CD14-positive monocyte (primary cell): ENCODE measurements around the gene MGAT4A. TPM values are rescaled to one million over a fixed set of nuclear protein-coding genes. Genes with fewer than 3 reads are reported as not detected.

Experiments used
- DNase-seq, 3 donors: peaks; one replicate each; pipeline ENCODE4 v3.0.0-alpha.2; 2011 to 2022
- H2AFZ ChIP-seq: 2 replicates; pipeline ENCODE4 v1.6.0; 2012; ENCODE audit warnings: mild to moderate bottlenecking, low read depth, low read length, inconsistent platforms; ENCODE audit not compliant: insufficient read depth, poor library complexity, severe bottlenecking
- H3K27ac ChIP-seq, 2 donors: 1 replicate in 1 of 2; 2 replicates in 1 of 2; pipeline ENCODE4 v1.5.1; 2012 to 2013; ENCODE audit warnings: low read length in 2 of 2, control low read depth in 1 of 2, inconsistent platforms in 1 of 2, low read depth in 1 of 2, mild to moderate bottlenecking in 1 of 2
- H3K27me3 ChIP-seq, 2 donors: one replicate each; pipeline versions ENCODE4 v1.6.0 to v1.6.1; 2011 to 2013; ENCODE audit warnings: low read length in 2 of 2; ENCODE audit not compliant: control insufficient read depth in 2 of 2, insufficient read depth in 2 of 2
- H3K36me3 ChIP-seq, 2 donors: replicated peaks in 1 of 2; 1 replicate in 1 of 2; 2 replicates in 1 of 2; pipeline versions ENCODE4 v1.5.1 to v1.6.1; 2012 to 2013; ENCODE audit warnings: low read length in 2 of 2, control low read depth in 1 of 2, inconsistent platforms in 1 of 2, mild to moderate bottlenecking in 1 of 2; ENCODE audit not compliant: insufficient read depth in 2 of 2, control insufficient read depth in 1 of 2
- H3K4me1 ChIP-seq, 2 donors: 1 replicate in 1 of 2; 2 replicates in 1 of 2; pipeline versions ENCODE4 v1.5.1 to v1.6.1; 2012 to 2013; ENCODE audit warnings: low read length in 2 of 2, control low read depth in 1 of 2, inconsistent platforms in 1 of 2, mild to moderate bottlenecking in 1 of 2, moderate library complexity in 1 of 2; ENCODE audit not compliant: insufficient read depth in 2 of 2, control insufficient read depth in 1 of 2
- H3K4me2 ChIP-seq: replicated peaks from 2 replicates; pipeline ENCODE3; 2012; ENCODE audit warnings: low read length, moderate library complexity, mild to moderate bottlenecking; ENCODE audit not compliant: poor library complexity, severe bottlenecking; ENCODE audit errors: extremely low read depth
- H3K4me3 ChIP-seq, 3 experiments: fragments of 200-600 bp in 1 of 3; sonication (generic) in 1 of 3; replicated peaks in 1 of 3; 1 replicate in 2 of 3; 2 replicates in 1 of 3; pipeline ENCODE4 v1.5.1; 2011 to 2013; ENCODE audit warnings: low read length in 3 of 3, mild to moderate bottlenecking in 3 of 3, control low read depth in 2 of 3, low read depth in 2 of 3, inconsistent platforms in 1 of 3, moderate library complexity in 1 of 3
- H3K79me2 ChIP-seq: 2 replicates; pipeline ENCODE4 v1.6.0; 2012; ENCODE audit warnings: mild to moderate bottlenecking, control low read depth, inconsistent platforms, low read length, moderate library complexity; ENCODE audit not compliant: insufficient read depth
- H3K9ac ChIP-seq: 2 replicates; pipeline ENCODE4 v1.6.0; 2017; ENCODE audit warnings: low read length, mild to moderate bottlenecking; ENCODE audit not compliant: insufficient read depth, poor library complexity, severe bottlenecking
- H3K9me3 ChIP-seq, 2 donors: replicated peaks in 1 of 2; 1 replicate in 1 of 2; 2 replicates in 1 of 2; pipeline versions ENCODE4 v1.5.1 to v1.6.1; 2012 to 2013; ENCODE audit warnings: low read length in 2 of 2, control low read depth in 1 of 2; ENCODE audit not compliant: control insufficient read depth in 1 of 2, insufficient read depth in 1 of 2
- H4K20me1 ChIP-seq: 2 replicates; pipeline ENCODE4 v1.6.0; 2012; ENCODE audit warnings: mild to moderate bottlenecking, low read length, control low read depth, moderate library complexity; ENCODE audit not compliant: insufficient read depth
- H3K27ac Mint-ChIP-seq, 7 donors: one replicate each; pipeline ENCODE4 v1.8.0; 2020; ENCODE audit warnings: mild to moderate bottlenecking in 7 of 7, mixed read lengths in 7 of 7, moderate library complexity in 6 of 7, inconsistent platforms in 2 of 7
- H3K27me3 Mint-ChIP-seq, 3 donors: one replicate each; pipeline ENCODE4 v1.8.0; 2021 to 2022; ENCODE audit warnings: low read depth in 3 of 3, mild to moderate bottlenecking in 3 of 3, mixed read lengths in 3 of 3, moderate library complexity in 3 of 3, inconsistent platforms in 1 of 3
- H3K36me3 Mint-ChIP-seq, 2 donors: one replicate each; pipeline ENCODE4 v1.8.0; 2020; ENCODE audit warnings: mixed read lengths in 2 of 2, inconsistent platforms in 1 of 2, mild to moderate bottlenecking in 1 of 2
- H3K4me1 Mint-ChIP-seq: one replicate; pipeline ENCODE4 v1.8.0; 2020; ENCODE audit warnings: mild to moderate bottlenecking, mixed read lengths
- H3K4me3 Mint-ChIP-seq, 2 donors: one replicate each; pipeline ENCODE4 v1.8.0; 2020; ENCODE audit warnings: mild to moderate bottlenecking in 2 of 2, mixed read lengths in 2 of 2, moderate library complexity in 1 of 2
- H3K9me3 Mint-ChIP-seq, 7 donors: one replicate each; pipeline ENCODE4 v1.8.0; 2020 to 2022; ENCODE audit warnings: mixed read lengths in 7 of 7, mild to moderate bottlenecking in 6 of 7, moderate library complexity in 6 of 7, inconsistent platforms in 2 of 7
- CTCF ChIP-seq: fragments of 200-600 bp; IDR thresholded peaks from one replicate; pipeline ENCODE4 v1.8.0; 2022; ENCODE audit warnings: antibody characterized with exemption, mild to moderate bottlenecking
- WGBS: methylation state at CpG from one replicate; pipeline ENCODE4 v1.1.5; 2013; ENCODE audit warnings: missing lambda C conversion rate; ENCODE audit not compliant: insufficient coverage; 5-methylcytosine and 5-hydroxymethylcytosine counted together
- intact Hi-C, 2 donors: fragments of 100-400 bp; cut with micrococcal nuclease; formaldehyde crosslinking; loops; one replicate each; pipeline versions ENCODE4 v1.15.0 to v1.15.1; 2023
- polyA plus RNA-seq, 3 donors: library from polyadenylated mRNA; depleted of rRNA in 1 of 3; unstranded in 2 of 3; stranded (reverse) in 1 of 3; fragments of 300-500 nt in 2 of 3; fragments of >200 nt in 1 of 3; fragmentation: Illumina TruSeq in 2 of 3; gene quantifications; 1 replicate in 2 of 3; 2 replicates in 1 of 3; pipeline ENCODE4 v1.2.3, GENCODE V29; 2012 to 2021

MGAT4A gene
- polyA plus RNA-seq, 3 donors: 24.3 to 35.9 (median 35.1) TPM

GRCh38 chr2:98708396-98709186 lies 22.3 kb downstream of the MGAT4A start:
- no peaks in the 10 kb centered on the region for H3K27me3 ChIP-seq
- no peak overlapping the region for H3K27ac Mint-ChIP-seq
- no peak for DNase-seq
- no peak overlapping the region for H3K4me2 ChIP-seq
- no peak overlapping the region for H3K4me3 Mint-ChIP-seq
- peaks cover 2 to 7% of the 10 kb centered on the region in 2 donors for H3K36me3 ChIP-seq
- H3K9me3 Mint-ChIP-seq: no peaks in the 10 kb centered on the region
- TF ChIP-seq CTCF: no peak
- whole genome bisulfite sequencing: 100% methylated on average over 4 of the region's 6 CpGs
- no peak overlapping the region for H3K27ac ChIP-seq
- H3K4me1 Mint-ChIP-seq: peaks cover 27% of the 10 kb centered on the region
- peaks cover 78% of the 10 kb centered on the region for H3K79me2 ChIP-seq
- H3K4me3 ChIP-seq: no peak overlapping the region
- no peak overlapping the region for H2AFZ ChIP-seq
- peaks cover 15 to 16% of the 10 kb centered on the region in 2 donors for H3K36me3 Mint-ChIP-seq
- H3K9me3 ChIP-seq: no peaks in the 10 kb centered on the region
- peaks cover 39% of the 10 kb centered on the region for H4K20me1 ChIP-seq
- H3K27me3 Mint-ChIP-seq: no peaks in the 10 kb centered on the region
- no peak overlapping the region for H3K9ac ChIP-seq
- H3K4me1 ChIP-seq: peaks cover 12 to 13% of the 10 kb centered on the region in 2 donors
- intact Hi-C loops: no loop called here

GRCh38 chr2:98706591-98706990 lies 24.3 kb downstream of the MGAT4A start:
- H3K27me3 ChIP-seq: no peaks in the 10 kb centered on the region
- TF ChIP-seq CTCF: no peak
- H3K4me1 ChIP-seq: peaks cover 12 to 13% of the 10 kb centered on the region in 2 donors
- no peaks in the 10 kb centered on the region for H3K9me3 Mint-ChIP-seq
- intact Hi-C loops: no loop called here
- H3K4me1 Mint-ChIP-seq: peaks cover 38% of the 10 kb centered on the region
- no peak overlapping the region for H3K4me2 ChIP-seq
- no peak overlapping the region for H3K9ac ChIP-seq
- H3K79me2 ChIP-seq: peaks cover 80% of the 10 kb centered on the region
- no peaks in the 10 kb centered on the region for H3K9me3 ChIP-seq
- H2AFZ ChIP-seq: no peak overlapping the region
- peaks cover 13 to 19% of the 10 kb centered on the region in 2 donors for H3K36me3 Mint-ChIP-seq
- DNase-seq: no peak
- no peaks in the 10 kb centered on the region for H3K27me3 Mint-ChIP-seq
- peaks cover 2 to 7% of the 10 kb centered on the region in 2 donors for H3K36me3 ChIP-seq
- no peak overlapping the region for H3K4me3 Mint-ChIP-seq
- no peak overlapping the region for H3K27ac Mint-ChIP-seq
- WGBS: no CpG with 5 or more reads among the region's 2 CpGs
- peaks cover 50% of the 10 kb centered on the region for H4K20me1 ChIP-seq
- no peak overlapping the region for H3K4me3 ChIP-seq
- H3K27ac ChIP-seq: no peak overlapping the region
